ENCODE data around the gene MTX2.

The MTX2 gene

DNA sequence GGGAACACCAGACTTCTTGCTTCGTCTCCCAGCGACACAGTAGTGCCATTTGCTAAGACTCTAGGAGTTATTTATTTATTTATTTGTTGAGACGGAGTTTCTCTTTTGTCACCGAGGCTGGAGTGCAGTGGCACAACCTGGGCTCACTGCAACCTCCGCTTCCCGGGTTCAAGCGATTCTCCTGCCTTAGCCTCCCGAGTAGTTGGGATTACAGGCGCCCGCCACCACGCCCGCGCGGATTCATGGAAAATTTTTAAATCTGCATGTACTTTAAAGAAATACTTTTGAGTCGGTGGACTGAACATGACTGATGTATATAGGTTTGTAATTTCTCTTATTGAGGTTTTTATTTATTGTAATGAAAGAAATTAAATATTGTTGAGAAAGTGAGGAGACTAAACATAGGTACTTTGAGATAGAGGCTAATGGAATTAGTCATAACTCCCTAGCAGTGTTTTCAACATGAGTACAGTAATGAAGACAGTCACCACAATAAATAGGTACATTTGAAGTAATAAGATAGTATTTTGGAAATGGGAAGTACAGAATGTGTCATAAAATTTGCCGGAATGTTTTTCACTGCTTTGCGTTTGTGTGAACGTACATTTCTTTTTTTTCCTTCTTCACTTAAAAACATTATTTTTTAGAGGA is 983 bp downstream of the MTX2 start:
- TF ChIP-seq, protein P1, sequence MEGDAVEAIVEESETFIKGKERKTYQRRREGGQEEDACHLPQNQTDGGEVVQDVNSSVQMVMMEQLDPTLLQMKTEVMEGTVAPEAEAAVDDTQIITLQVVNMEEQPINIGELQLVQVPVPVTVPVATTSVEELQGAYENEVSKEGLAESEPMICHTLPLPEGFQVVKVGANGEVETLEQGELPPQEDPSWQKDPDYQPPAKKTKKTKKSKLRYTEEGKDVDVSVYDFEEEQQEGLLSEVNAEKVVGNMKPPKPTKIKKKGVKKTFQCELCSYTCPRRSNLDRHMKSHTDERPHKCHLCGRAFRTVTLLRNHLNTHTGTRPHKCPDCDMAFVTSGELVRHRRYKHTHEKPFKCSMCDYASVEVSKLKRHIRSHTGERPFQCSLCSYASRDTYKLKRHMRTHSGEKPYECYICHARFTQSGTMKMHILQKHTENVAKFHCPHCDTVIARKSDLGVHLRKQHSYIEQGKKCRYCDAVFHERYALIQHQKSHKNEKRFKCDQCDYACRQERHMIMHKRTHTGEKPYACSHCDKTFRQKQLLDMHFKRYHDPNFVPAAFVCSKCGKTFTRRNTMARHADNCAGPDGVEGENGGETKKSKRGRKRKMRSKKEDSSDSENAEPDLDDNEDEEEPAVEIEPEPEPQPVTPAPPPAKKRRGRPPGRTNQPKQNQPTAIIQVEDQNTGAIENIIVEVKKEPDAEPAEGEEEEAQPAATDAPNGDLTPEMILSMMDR (IDR thresholded peaks at IDR 0.05; ENCODE audit: extremely low read depth, missing control alignments) = no peak
- DNase-seq (ENCODE audit: low spot score) = peak; percentile 12

DNA sequence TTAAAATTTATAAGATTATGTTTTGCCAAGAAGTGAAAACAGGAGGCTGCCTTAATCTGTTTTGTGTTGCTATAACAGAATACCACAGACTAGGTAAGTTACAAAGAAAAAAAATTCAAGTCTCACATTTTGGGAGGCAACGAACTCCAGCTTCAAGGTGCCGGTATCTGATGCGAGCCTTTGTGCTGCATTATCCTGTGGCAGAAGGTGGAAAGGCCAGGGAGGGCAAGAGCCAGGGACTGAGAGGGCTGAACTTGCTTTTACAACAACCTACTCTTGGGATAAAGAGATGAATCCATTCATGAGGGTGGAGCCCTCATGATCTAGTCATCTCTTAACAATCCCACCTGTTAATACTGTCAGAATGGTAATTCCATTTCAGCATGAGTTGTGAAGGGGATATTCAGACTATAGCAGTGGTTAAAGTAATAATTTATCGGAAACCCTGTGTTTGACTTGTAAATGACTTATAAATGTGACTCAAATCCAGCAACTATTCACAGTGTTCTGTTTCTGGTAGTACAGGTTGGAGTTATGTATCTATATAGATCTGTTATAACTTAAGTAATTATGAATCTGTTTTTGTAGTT is 3.7 kb downstream of the MTX2 start:
- DNase-seq (ENCODE audit: low spot score) = no peak
- TF ChIP-seq, protein P1 (IDR thresholded peaks at IDR 0.05; ENCODE audit: extremely low read depth, missing control alignments) = no peak

DNA sequence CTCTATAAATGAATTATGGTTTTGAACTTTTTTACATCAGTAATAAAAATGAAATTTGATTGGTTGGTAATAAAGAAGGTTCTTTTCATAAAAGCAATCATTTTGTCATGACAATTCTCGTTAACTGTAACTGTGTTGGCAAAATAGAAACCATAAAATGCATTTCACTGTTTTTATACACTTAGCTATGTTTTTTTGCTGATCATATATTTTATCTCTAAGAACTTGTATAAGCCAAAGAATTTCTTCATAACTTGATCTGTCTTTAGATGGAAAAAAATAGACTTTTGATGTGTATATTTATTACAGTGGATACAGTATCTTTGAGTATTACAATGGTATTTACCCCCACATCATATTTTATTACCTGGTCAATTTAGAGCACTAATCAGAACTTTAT is 9.7 kb downstream of the MTX2 start:
- no peak for DNase-seq (ENCODE audit: low spot score)
- TF ChIP-seq, protein P1 (IDR thresholded peaks at IDR 0.05; ENCODE audit: extremely low read depth, missing control alignments) = no peak

DNA sequence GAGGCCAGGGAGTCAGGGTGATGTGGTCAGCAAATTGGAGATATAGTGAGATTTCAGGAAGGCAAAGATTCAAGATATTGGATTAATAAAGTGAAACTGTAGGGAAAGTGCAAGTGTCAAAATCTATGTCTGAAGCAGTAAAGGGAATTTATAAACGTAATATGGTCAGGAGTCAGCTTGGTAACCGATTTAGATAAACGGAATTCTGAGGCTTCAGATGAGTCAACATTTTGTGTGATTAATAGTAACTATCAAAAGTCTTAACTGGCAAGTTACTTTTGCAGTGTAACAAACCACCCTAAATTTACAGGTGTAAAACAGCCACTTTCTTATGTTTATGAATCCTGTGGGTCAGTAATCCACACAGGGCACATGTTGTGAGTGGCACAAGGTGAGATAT is 10.9 kb downstream of the MTX2 start:
- no peak for DNase-seq (ENCODE audit: low spot score)
- TF ChIP-seq, protein P1 (IDR thresholded peaks at IDR 0.05; ENCODE audit: extremely low read depth, missing control alignments) = no peak

DNA sequence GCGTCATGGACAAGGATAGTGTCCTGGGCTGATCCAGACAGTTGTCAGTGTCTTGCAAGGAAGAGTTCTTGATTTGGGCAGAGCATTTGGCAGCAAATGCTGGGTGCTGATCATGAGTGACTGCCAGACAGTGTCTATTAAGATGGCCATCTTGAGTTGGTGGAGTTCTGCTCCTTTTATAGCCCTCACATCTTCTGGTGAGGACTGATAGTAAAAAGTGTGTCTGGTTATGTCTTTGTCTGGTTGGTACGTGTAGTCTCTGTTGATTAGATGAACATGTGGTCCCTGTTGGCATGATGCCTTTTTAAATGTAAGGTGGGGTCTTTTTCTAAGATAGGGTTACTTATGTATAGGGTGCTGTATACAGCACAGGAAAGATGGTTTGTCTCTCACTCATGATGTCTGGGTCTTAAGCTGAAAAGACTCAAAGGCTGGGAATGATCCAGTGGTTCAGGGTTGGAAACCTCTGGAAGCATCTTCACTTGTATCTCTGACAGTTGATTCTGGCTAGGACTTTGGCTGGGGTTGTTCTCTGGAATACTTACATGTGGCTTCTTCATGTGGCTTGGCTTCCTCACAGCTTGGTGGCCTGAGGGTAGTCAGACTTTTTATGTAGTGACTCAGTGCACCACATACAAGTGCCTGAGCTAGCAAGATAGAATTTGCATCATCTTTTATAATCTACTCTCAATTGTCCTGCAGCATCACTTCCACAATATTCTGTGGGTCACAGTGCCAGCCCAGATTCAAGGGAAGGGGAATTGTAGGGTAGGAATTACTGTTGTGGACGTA is 11.8 kb downstream of the MTX2 start:
- TF ChIP-seq, protein P1 (IDR thresholded peaks at IDR 0.05; ENCODE audit: extremely low read depth, missing control alignments) = no peak
- no peak for DNase-seq (ENCODE audit: low spot score)

DNA sequence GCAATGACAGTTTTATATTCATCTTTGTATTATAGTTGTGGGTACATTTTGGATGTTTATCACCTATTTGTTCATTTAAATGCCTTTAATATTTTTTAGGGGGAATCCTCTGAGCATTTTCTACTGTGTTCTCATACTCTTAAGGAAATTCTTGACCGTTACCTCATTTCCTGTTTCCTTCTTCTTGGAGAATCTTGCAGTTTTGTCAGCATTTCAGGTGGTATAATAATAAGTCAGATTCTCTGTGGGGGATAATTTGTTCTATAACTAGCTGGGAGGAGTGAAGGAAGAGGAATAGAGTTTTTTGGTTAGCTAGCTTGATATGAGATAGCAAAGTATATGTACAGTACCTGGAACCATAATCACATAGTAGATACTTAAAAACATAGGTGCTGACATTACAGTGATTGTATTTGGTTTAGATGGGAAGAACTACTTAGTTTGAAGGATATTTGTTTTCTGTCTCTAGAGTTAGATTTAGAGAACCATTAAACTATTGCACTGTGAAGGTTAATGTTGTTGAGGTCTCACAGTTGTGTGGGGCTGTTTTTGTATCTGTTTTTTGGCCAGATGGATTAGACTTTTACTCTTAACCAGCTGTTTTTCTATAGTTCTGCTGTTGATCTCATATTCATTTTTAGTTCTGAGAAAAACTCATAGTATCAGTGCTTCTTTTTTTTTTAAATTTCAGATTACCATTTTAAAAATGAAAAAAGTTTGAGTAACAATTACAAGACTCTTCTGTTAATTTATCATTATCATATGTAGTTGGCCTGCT is 14.2 kb downstream of the MTX2 start:
- TF ChIP-seq, protein P1 (IDR thresholded peaks at IDR 0.05; ENCODE audit: extremely low read depth, missing control alignments) = no peak
- DNase-seq (ENCODE audit: low spot score) = no peak
